GM10847 (cell line): ENCODE data around the gene TBX1.

ENCODE experiments used
- POLR2A ChIP-seq: IDR thresholded peaks from 2 replicates; pipeline ENCODE4 v1.6.1; 2011; ENCODE audit not compliant: insufficient read length; ENCODE audit errors: extremely low read depth

Gene TBX1

DNA sequence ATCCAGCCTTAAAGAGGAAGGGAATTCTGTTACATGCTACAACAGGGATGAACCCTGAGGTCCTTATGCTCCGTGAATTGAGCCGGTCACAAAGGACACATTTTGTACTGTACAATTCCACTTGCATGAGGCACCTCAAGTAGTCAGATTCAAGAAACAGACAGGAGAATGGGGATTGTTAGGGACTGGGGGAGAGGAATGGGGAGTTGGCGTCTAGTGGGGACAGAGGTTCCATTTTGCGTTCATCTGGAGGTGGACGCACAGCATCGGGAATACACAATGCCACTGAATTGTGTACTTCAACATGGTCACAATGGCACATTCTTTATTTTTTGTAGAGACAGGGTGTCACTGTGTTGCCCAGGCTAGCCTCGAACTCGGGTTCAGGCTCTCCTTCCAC lies 14.1 kb downstream of the TBX1 start:
- TF ChIP-seq POLR2A: no peak

DNA sequence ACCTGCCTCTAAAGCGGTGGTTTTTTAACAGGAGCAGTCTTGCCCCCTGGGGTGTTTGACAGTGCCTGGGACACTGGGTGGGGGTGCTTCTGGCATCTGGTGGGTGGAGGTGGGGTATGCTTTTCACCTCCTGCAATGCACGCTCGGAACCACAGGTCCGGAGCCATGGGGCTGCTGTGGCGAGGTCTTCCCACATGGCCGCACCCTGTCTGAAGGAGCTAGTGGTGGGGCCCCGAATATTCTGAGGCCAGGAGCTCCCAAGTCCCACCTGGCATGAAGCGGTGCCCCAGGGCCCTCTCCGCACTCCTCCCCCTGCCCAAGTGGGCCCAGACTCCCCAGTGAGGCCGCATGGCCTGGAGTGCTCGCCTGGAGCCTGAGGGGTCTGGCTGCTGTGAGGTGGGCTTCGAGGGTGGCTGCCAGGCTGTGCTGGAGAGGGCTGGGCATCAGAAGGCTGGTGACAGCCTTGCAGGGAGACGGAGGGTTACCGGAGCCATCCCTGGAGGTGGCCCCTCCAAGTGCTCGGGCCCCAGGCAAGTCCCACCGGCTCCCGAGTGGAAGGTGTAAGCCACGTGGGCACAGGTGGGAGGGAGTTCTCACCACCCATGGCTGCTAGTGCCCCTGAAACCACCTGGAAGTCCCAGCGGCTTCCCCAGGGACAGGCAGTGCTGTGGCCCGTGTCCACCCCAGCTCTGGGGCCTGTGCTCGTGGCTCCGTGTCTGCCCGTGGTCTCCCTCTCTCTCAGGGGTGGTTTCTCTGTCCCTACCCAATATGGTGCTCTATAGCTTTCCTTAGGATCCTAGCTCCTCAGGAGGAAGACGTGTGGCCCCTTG lies 15.1 kb downstream of the TBX1 start:
- no peak for TF ChIP-seq POLR2A

DNA sequence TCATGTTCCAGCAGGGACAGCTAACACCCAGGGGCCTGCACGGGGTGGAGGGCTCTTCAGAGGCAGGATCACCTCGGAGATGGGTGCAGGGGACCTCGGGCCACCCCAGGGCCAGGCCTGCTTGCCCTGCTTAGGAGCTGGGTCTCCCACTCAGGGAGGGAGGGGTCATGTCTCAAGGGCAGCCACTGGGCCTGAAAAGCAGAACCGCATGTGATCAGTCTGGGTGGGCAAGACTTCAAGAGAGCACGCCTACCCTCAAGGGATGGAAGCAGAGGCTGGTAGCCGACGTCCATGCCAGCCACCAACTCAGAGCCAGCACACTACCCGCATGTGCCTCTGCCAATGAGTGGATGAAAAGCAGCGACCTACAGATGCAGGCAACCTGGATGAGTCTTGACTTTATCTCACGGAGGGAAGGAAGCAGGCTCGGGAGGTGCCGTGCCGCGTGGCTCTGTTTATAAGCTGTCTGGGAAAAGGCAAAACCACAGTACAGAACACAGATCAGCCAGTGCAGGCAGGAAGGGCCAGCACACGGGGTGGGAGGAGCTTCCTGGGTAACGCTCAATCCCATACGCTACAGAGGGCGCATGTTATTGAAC lies 16.0 kb downstream of the TBX1 start:
- TF ChIP-seq POLR2A: no peak

DNA sequence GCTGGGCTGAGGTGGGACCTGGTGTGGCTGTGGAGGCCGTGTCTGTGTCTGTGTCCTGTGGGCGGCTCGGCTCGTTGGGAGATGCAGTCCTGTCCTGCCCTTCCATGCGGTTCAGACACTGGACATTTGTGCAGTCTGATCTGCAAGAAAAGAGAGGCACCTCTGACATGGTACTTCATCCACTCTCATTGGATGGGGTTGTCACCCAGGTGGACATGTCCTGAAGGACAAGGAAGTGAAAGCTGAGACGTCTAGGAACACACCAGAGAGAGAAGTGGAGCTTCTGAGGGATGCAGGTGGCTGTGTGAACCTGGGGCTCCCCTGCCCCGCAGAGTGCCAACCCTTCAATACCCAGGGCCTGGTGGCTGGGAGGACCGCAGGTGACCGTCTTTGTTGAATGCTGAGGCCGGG lies 18.4 kb downstream of the TBX1 start:
- TF ChIP-seq POLR2A: no peak

DNA sequence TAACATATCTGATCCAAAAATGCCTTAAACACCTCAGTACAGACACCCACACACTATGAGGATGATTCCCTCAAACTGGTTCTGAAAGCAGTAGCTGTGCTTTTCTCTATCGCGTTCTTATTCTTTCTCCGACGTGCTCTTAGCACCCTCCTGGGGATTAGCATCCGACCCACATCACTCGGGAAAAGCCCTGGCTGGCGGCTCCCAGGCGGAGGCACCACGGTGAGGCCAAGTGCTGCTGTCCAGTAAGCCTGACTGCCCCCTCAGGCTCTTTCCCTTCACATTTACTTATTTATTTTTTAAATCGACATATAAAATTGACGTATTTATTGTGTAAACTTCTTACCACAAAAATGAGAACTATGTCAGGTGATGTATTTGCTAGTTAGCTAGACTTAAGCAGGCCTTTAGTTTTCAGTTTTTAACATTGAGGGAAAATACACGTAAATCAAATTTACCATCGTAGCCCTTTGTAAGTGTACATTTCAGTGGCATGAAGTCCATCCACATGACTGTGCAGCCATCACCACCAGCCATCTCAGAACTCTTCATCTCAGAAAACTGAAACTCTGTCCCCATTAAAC lies 19.2 kb downstream of the TBX1 start:
- TF ChIP-seq POLR2A: no peak

DNA sequence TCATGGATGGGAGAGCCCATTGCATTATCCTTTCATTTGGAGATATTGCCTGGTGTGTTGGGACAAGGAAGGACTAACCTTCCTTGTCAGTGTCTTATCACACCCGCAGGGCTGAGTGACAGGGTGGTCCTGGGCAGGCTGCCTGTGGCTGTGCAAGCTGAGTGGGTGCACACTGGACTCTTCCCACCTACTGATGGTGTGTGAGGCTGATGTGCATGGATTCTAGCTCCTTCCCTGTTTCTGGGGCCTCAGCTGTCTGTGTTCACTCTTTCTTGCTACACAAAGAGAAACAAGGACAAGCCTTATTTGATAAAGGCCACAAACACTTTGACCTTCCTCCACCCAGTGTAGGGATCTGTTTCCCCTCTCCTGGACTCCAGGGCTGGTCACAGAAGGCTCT lies 22.0 kb downstream of the TBX1 start:
- no peak for TF ChIP-seq POLR2A

DNA sequence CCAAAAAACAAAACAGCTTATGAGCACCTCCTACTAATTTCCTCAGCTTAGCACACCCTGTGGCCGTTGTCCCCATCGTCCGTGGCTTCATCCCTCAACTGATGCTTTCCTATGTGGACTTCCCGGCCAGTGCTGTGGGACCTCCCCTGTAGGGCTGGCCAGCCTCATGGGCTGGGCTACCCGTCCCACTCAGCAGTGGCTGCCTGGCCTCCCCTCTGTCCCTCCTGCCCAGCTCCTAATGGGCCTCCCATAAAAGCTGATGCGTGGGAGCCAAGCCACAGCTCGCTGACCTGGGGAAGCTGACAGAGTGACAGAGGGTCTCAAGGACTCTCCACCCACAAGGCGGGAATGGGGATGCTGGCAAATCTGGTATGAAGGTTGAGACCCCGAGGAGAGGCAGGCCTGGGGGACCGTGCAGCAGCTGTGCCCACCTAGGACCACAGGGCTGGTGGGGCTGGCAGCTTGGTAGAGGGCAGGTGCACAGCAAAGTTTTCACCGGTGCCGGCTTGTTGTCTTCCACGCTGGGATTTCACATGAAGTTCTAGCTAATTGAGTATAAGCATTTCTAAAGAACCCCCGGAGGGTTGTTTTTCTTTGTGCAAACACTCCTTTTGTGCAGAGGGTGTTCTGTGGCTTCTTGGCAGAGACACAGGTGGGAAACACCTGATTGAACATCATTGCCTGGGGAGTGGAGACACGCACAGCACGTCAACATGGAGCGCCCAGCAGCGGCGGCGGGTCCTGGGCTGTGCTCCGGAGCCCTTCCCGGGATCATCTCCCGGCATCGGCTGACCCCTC lies 23.2 kb downstream of the TBX1 start:
- TF ChIP-seq POLR2A: no peak

DNA sequence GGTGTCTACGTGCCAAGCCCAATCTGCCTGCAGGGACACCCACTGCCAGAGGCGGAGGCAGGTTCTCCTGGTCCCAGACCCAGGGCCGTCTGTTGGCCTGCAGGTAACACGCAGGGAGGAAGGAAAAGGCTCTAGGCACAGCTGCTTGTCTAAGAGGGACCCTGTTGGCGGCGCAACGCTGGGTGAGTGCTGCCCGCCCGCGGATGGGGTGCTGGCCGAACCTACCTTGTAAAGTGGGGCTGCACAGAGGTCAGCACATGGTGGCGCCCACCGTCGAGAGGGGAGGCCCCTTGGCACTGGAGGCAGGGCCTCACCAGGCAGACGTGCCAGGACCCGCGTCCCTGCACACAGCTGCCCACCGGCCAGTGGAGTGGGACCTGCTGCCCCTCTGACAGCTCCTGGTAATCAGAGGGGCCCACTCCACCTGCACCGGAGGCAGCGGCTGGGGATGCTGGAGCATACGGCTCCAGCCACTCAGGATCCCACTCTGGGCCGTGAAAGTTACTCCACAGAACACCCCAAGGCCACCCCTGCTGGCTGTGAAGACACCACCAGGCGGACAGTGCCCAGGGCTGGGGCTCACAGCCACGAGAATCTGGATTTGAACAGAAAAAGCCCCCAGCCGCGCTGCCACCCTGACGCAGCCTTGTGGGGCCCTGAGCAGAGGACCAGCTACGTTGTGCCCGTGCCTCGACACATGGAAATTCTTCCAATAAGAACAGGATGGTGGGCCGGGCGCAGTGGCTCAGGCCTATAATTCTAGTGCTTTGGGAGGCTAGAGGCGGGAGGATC lies 24.0 kb downstream of the TBX1 start:
- no peak for TF ChIP-seq POLR2A

DNA sequence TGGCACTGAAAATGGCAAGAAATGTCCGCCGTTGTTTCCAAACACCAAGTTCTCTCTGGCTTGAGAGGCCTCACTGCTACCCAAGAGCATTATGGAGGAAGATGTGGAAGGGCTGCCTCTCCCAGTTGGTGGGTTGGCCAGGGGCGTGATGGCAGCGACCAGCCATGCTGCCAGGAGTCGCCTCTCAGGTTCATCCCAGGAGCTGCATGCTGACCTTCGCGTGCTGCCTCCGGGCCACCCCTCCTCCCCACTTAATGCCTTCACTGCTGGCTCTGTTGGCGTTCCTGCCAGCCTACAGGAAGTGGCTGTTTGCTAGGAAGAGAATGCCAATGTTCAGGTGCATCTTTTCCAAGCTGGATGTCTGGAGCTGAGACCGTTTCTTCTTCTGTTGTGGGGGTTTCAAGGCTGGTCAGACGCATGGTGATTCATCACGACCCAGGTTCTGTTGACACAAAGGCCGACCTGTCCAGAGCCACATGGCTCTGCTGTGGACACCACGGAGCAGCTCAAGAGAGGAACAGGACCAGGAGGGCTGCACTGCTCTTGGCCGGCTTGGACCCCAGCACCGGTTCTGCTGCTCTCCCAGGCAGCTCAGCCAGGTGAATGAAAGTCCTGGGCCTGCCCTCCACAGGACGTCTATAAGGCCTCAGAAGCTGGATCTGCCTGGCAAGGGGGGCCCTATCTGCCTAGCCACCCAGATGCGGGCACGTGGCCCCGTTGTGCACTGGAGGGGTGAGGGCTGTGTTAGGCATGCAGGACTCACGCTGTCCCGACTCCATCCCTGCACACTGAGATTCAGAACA lies 25.1 kb downstream of the TBX1 start:
- TF ChIP-seq POLR2A: no peak

DNA sequence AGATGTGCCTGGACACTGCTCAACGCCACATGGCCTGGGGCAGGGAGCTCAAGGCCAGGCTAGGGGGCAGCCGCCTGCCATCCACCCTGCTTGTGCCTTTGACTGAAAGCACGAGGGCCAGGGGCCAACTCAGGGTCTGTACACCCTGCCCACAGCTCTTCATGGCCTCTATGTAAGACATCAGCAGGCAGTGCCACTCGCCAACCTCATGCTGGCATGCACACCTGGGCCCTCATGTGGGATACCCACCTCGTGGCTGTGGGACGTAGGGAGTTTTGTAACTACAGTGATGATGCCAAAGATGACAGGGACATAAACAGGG lies 25.6 kb downstream of the TBX1 start:
- no peak for TF ChIP-seq POLR2A

DNA sequence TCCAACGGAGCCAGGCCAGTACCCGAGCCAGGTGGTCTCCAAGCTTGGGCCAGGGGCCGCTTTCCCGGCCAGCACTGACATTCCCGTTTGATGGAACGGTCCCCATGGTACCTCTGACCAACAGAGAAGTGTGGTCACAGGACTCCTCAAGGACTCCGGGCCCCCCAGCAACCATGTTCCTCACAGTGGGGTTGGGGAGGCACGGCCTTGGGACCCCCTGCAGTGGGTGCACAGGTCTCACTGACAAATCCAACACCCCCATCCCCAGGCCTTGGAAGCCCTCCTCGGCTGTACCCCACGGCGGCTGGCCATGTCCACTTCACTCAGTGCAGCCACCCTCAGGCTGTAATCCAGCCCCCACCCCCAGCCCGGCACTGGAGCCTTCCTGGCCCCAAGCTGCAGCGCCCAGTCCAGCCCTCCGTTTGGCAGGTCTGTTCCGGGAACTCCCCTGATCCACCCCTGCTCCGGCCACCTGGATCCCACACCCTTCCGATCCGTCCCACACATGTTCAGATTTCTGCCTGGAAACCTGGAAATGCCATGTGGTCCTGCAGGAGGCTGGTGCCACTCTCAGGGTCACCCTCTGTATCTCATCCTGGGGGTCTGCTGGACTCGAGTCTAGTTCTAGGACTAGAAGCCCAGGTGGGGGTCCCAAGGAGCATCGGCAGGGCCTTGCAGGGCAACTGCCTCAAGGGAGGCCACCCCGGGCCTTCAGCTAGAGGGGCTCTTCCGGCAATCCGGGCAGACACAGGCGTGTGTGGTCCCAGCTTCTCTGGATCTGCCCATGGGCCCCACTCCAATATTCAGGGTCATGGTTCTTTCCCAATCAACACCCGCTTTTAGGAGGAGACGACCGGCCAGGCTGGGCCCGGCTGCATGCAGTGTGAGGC lies 26.6 kb downstream of the TBX1 start:
- no peak for TF ChIP-seq POLR2A

DNA sequence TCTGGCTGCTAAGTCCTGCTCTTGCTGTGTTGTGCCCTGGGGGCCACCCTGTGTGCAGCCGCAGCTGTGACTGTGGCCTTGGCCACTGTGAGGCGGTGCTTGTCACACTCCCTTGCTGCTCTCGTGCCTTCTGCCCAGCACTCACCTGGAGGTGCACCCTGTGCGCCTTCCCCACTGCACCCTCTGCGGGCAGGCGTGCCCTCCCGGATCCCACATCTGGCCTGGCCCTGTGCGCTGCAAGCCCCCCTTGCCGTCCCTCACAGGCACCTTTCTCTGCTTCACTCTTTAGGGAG lies 27.2 kb downstream of the TBX1 start:
- no peak for TF ChIP-seq POLR2A

DNA sequence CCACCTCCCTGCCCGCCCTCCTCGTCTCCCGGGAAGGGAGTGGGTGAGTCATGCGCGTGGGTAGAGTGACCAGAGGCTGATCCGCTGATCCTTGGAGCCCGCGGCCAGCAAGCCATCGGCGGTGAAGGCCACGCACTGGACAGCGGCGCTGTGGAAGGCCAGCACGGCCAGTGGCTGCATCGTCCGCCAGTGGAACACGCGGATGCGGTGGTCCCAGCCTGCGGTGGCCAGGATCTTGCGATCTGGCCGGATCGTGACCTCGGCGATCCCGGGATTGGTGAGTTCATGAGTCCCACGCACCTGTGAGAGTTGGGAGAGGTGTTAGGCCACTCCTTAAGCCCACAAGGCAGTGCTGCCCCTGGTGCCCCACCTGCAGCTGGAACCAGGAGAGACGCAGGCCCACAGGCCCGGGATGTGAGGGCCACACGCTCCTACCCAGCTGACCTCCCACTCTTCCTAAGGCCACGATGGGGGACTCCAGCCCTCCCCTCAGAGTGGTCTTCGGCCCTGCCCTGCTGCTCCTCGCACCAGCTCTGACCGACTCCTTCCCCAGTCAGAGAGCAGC lies 28.2 kb downstream of the TBX1 start:
- TF ChIP-seq POLR2A: no peak
